ENCODE measurements around the gene TMEM217.

TMEM217 gene

DNA sequence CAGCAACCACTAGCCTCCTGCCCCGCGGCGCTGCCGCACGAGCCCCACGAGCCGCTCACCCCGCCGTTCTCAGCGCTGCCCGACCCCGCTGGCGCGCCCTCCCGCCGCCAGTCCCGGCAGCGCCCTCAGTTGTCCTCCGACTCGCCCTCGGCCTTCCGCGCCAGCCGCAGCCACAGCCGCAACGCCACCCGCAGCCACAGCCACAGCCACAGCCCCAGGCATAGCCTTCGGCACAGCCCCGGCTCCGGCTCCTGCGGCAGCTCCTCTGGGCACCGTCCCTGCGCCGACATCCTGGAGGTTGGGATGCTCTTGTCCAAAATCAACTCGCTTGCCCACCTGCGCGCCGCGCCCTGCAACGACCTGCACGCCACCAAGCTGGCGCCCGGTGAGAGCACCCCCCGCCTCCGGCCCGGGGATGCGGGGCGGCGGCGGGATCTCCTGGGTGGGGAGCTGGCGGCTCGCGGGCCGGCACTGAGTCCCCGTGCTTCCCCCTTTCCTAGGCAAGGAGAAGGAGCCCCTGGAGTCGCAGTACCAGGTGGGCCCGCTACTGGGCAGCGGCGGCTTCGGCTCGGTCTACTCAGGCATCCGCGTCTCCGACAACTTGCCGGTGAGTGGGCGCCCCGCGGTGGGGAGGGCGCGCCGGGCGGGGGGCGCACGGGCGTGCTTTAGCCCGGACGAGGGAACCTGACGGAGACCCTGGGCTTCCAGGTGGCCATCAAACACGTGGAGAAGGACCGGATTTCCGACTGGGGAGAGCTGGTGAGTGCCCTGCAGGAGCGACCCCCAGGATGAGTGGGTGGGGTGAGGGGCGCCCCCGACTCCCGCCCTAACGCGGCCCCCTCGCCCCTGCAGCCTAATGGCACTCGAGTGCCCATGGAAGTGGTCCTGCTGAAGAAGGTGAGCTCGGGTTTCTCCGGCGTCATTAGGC lies 87.4 kb downstream of the TMEM217 start:
- ATAC-seq (replicated peaks; ENCODE audit: extremely low read depth, poor library complexity, severe bottlenecking) (peak; percentile 8), DNase-seq (ENCODE audit: low spot score in 2 of 2) (peak; percentile 42 to 51)
- H3K27ac Mint-ChIP-seq (ENCODE audit: low read depth), result peak overlapping the region; percentile 96
- H3K27me3 Mint-ChIP-seq, result no peaks in the 10 kb centered on the region
- peaks cover 47% of the 10 kb centered on the region for H3K4me1 Mint-ChIP-seq
- peak overlapping the region; percentile 96 for H3K4me3 Mint-ChIP-seq
- peaks cover 60% of the 10 kb centered on the region for H3K36me3 Mint-ChIP-seq (ENCODE audit: insufficient read depth)
- H3K9me3 Mint-ChIP-seq, result no peaks in the 10 kb centered on the region

DNA sequence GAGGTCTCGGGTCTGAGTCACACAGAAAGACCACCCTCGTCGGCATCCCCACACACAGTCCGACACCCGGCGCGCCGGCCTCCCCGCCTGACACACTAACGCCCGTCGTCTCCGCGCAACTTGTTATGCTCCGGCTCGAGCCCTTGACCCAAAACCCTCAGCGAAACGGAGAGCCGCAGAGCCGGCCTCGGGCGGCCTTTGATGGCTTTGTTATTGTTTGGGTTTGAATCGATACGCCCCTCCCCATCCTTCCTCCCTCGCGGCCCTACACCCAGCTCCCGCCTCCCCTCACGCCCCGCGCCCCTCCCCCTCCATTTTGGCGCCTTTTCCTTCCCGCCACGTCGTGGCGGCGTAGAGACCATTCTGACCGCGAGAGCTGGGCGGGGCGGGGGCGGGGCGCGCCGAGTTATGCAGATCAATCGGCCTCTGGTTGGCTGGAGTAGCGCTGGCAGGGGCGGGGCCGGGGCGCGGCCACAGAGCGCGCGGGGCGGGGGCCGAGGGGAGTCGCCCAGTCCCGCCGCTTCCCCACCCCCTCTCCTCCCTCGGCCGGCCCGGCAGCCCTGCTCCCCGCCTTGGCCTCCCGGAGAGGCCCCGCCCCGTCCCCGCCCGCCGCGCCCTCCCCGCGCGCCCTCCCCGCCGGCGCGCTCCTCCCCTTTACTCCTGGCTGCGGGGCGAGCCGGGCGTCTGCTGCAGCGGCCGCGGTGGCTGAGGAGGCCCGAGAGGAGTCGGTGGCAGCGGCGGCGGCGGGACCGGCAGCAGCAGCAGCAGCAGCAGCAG lies 88.3 kb downstream of the TMEM217 start, which contains the start of gene PIM1:
TSS of gene PIM1 (plus strand) at position 657 of the 777 bp plus-strand sequence. CDS start 424 bp downstream, outside the sequence.
- Mint-ChIP-seq H3K27ac (ENCODE audit: low read depth) (peak within 1 kb of the TSS; percentile 96), H3K27me3 (no peaks in the 10 kb centered on the region), H3K9me3 (no peaks in the 10 kb centered on the region), H3K36me3 (ENCODE audit: insufficient read depth) (peaks cover 51% of the 10 kb centered on the region), H3K4me3 (peak within 1 kb of the TSS; percentile 96), H3K4me1 (peaks cover 39% of the 10 kb centered on the region)
- ATAC-seq (replicated peaks; ENCODE audit: extremely low read depth, poor library complexity, severe bottlenecking) (peak; percentile 84), DNase-seq (ENCODE audit: low spot score in 2 of 2) (peak; percentile 80 to 90)

DNA sequence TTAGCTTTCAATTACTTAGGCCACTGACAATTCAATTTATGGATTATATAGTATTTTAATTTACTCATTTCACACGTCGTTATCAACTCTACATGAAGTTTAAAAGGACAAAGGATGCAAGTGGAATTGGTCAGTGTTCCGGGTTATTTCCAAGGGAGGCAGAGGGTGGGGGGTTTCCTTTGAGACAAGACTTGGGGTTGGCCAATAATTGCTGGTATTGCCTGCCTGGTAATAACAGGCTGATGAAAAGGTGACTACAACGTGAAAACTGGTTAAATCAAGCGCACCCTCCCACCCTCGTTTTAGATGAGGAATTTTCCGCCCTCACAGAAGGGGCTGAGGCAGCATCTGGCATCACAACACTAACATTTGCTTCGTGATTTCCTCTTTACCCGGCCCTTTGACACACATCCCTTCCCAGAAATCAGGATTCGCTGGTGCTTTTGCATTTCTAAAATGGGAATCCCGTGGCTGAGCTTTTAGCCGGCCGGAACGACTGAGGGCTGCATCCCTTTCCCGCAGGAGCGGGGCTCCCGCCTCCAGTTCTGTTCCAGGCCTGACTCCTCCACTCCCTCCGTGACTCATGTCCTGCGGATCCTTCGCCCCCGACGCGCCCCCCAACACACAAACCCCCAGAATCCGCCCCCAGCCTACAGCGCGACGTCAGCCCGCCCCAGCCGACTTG lies 89.0 kb downstream of the TMEM217 start:
- H3K9me3 Mint-ChIP-seq, result no peaks in the 10 kb centered on the region
- no peak for ATAC-seq (replicated peaks; ENCODE audit: extremely low read depth, poor library complexity, severe bottlenecking)
- no peak for DNase-seq (ENCODE audit: low spot score in 2 of 2)
- H3K4me3 Mint-ChIP-seq, result peak overlapping the region; percentile 96
- peaks cover 32% of the 10 kb centered on the region for H3K4me1 Mint-ChIP-seq
- H3K27me3 Mint-ChIP-seq, result no peaks in the 10 kb centered on the region
- H3K36me3 Mint-ChIP-seq (ENCODE audit: insufficient read depth), result peaks cover 44% of the 10 kb centered on the region
- H3K27ac Mint-ChIP-seq (ENCODE audit: low read depth), result peak overlapping the region; percentile 92

DNA sequence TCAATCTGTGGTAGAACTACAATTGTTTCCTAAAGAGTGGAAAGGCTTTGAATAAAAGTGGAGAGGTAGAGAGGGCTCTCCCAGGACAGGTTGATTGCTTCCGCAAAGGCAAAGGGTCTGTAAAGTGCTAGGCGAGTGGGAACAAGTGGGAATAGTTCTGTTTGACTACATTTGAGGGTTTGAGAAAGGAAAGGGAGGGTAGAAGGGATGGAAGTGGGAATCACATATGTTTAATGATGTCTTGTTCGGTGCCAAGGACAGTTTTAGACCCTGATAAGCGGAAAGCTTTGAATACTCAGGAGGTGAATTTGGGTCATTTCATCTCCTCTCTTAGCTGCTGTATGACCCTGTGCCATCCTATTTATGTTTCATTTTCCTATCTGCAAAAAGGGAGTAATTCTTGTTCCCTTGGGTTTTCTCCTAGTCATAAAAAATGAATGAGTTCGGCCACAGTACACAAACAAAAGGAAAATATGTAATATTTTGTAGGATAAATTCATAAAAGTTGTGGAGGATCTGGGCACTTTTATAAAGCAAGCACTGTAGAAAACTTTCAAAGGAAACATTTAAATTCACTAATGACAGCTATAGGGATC lies 89.7 kb downstream of the TMEM217 start:
- Mint-ChIP-seq H3K36me3 (ENCODE audit: insufficient read depth) (peaks cover 38% of the 10 kb centered on the region), H3K27me3 (no peaks in the 10 kb centered on the region), H3K9me3 (no peaks in the 10 kb centered on the region), H3K4me3 (peak overlapping the region; percentile 96), H3K4me1 (peaks cover 25% of the 10 kb centered on the region), H3K27ac (ENCODE audit: low read depth) (peak overlapping the region; percentile 92)
- DNase-seq (ENCODE audit: low spot score in 2 of 2) (no peak), ATAC-seq (replicated peaks; ENCODE audit: extremely low read depth, poor library complexity, severe bottlenecking) (no peak)

DNA sequence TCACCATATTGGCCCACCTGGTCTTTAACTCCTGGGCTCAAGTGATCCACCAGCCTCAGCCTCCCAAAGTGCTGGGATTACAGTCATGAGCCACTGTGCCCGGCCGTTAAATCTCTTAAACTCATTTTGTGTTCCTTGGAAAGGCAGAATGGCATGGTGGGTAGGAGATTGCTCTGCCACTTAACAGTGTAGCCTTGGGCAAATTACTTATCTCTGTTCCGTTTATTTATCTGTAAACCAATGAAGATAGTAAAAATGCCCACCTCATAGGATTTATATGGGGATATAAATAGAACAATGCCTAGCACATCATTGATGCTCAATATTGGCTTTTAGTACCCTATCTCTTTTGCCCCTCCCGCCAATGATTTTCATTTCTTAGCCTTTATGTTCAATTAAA lies 95.2 kb downstream of the TMEM217 start:
- peaks cover 5% of the 10 kb centered on the region for H3K4me1 Mint-ChIP-seq
- ATAC-seq (replicated peaks; ENCODE audit: extremely low read depth, poor library complexity, severe bottlenecking), result no peak
- H3K9me3 Mint-ChIP-seq, result no peaks in the 10 kb centered on the region
- no peak overlapping the region for H3K27ac Mint-ChIP-seq (ENCODE audit: low read depth)
- peaks cover 3% of the 10 kb centered on the region for H3K36me3 Mint-ChIP-seq (ENCODE audit: insufficient read depth)
- H3K27me3 Mint-ChIP-seq, result no peaks in the 10 kb centered on the region
- H3K4me3 Mint-ChIP-seq, result no peak overlapping the region
- no peak for DNase-seq (ENCODE audit: low spot score in 2 of 2)
